ENCODE measurements around the gene AQP10. TPM values are rescaled to one million over a fixed set of nuclear protein-coding genes. Genes with fewer than 3 reads are reported as not detected.

The AQP10 gene
- total and polyA plus RNA-seq, 9 of the 15 experiments (the other 6 are each of a cell fraction or from before 2014, with no cell fraction given) = 0.37 to 9.7 (median 1.9) TPM

GRCh38 chr1:154272217-154272998 is 48.5 kb upstream of the AQP10 start, which contains the start of gene HAX1 (continued):
- TF ChIP-seq, protein P1, sequence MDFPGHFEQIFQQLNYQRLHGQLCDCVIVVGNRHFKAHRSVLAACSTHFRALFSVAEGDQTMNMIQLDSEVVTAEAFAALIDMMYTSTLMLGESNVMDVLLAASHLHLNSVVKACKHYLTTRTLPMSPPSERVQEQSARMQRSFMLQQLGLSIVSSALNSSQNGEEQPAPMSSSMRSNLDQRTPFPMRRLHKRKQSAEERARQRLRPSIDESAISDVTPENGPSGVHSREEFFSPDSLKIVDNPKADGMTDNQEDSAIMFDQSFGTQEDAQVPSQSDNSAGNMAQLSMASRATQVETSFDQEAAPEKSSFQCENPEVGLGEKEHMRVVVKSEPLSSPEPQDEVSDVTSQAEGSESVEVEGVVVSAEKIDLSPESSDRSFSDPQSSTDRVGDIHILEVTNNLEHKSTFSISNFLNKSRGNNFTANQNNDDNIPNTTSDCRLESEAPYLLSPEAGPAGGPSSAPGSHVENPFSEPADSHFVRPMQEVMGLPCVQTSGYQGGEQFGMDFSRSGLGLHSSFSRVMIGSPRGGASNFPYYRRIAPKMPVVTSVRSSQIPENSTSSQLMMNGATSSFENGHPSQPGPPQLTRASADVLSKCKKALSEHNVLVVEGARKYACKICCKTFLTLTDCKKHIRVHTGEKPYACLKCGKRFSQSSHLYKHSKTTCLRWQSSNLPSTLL (IDR thresholded peaks at IDR 0.05) = no peak
- TF ChIP-seq IFI16 (CRISPR knock-in tag; IDR thresholded peaks at IDR 0.05) (no peak), BACH1 (tag; IDR thresholded peaks at IDR 0.05) (no peak), HDAC2 (IDR thresholded peaks at IDR 0.05) (peak; percentile 89; the same call in 1 of the 2 replicates), RAD51 (IDR thresholded peaks at IDR 0.05; ENCODE audit: borderline replicate concordance, low read depth) (no peak), TCF7 (IDR thresholded peaks at IDR 0.05; ENCODE audit: borderline replicate concordance) (peak; percentile 77), ZFP36 (IDR thresholded peaks at IDR 0.05; ENCODE audit: low read depth, low read length, partially characterized antibody) (no peak), SRSF7 (optimal IDR thresholded peaks at IDR 0.05; ENCODE audit: low read depth, low read length) (no peak), CHD1 (IDR thresholded peaks at IDR 0.05; ENCODE audit: low read length) (no peak), VEZF1 (CRISPR knock-in tag; IDR thresholded peaks at IDR 0.05) (peak; percentile 85), SLC30A9 (CRISPR knock-in tag; IDR thresholded peaks at IDR 0.05) (no peak), ZNF347 (CRISPR knock-in tag; IDR thresholded peaks at IDR 0.05; ENCODE audit: low read depth) (no peak), ZNF280B (CRISPR knock-in tag; IDR thresholded peaks at IDR 0.05) (no peak), LCOR (CRISPR knock-in tag; IDR thresholded peaks at IDR 0.05) (peak; percentile 80), ZNF584 (CRISPR knock-in tag; IDR thresholded peaks at IDR 0.05; ENCODE audit: low read depth) (no peak), EWSR1 (IDR thresholded peaks at IDR 0.05; ENCODE audit: borderline replicate concordance, low read depth, partially characterized antibody) (no peak), KAT7 (CRISPR knock-in tag; IDR thresholded peaks at IDR 0.05; ENCODE audit: borderline replicate concordance) (no peak; the same call in 1 of the 2 replicates), PTRF (tag; IDR thresholded peaks at IDR 0.05) (no peak), MED1 (CRISPR knock-in tag; IDR thresholded peaks at IDR 0.05; ENCODE audit: borderline replicate concordance) (no peak), SMAD4 (CRISPR knock-in tag; conservative IDR thresholded peaks at IDR 0.05) (peak; percentile 36), CREB1 (IDR thresholded peaks at IDR 0.05) (peak; percentile 85), CREB1 (CRISPR knock-in tag; IDR thresholded peaks at IDR 0.05) (peak; percentile 89), HDAC8 (tag; IDR thresholded peaks at IDR 0.05) (no peak)
